Neural cell (in vitro differentiated cells): ENCODE measurements around the gene BMPR2. TPM values are rescaled to one million over a fixed set of nuclear protein-coding genes. Genes with fewer than 3 reads are reported as not detected.

Source experiments
- H2AFZ ChIP-seq: fragments of 200-600, 300-800 bp; sonication (generic), shearing (Covaris generic); 2 replicates; pipeline ENCODE4 v1.6.0; 2014; ENCODE audit warnings: low read depth, mild to moderate bottlenecking, antibody characterized with exemption, low read length, moderate library complexity
- H3F3A ChIP-seq: fragments of 200-600 bp; shearing (Covaris generic); 2 replicates; pipeline ENCODE4 v1.6.1; 2016; ENCODE audit warnings: mild to moderate bottlenecking, moderate library complexity, mixed read lengths, antibody characterized with exemption, low read length; ENCODE audit not compliant: insufficient read depth, poor library complexity, severe bottlenecking
- H3K27ac ChIP-seq: fragments of 200-600, 300-800 bp; sonication (generic), shearing (Covaris generic); 2 replicates; pipeline ENCODE4 v1.5.1; 2014; ENCODE audit warnings: mild to moderate bottlenecking, low read length, moderate library complexity
- H3K27me3 ChIP-seq: fragments of 300-800, 200-600 bp; sonication (generic), shearing (Covaris generic); 2 replicates; pipeline ENCODE4 v1.6.0; 2014; ENCODE audit warnings: mild to moderate bottlenecking, low read depth, low read length, moderate library complexity; ENCODE audit not compliant: insufficient read depth
- H3K36me3 ChIP-seq: fragments of 300-800, 200-600 bp; sonication (generic), shearing (Covaris generic); 2 replicates; pipeline ENCODE4 v1.5.1; 2014; ENCODE audit warnings: mild to moderate bottlenecking, antibody characterized with exemption, low read length, moderate library complexity; ENCODE audit not compliant: insufficient read depth
- H3K4me2 ChIP-seq: fragments of 300-800, 200-600 bp; sonication (generic), shearing (Covaris generic); 2 replicates; pipeline ENCODE4 v1.6.0; 2014; ENCODE audit warnings: mild to moderate bottlenecking, low read length
- H3K4me3 ChIP-seq: fragments of 300-800, 200-600 bp; sonication (generic), shearing (Covaris generic); 2 replicates; pipeline ENCODE4 v1.5.1; 2014; ENCODE audit warnings: mild to moderate bottlenecking, low read length, moderate library complexity
- H3K79me2 ChIP-seq: fragments of 200-600 bp; shearing (Covaris generic); replicated peaks from 2 replicates; pipeline ENCODE4 v1.6.0; 2014; ENCODE audit warnings: mild to moderate bottlenecking, low read length, moderate library complexity; ENCODE audit not compliant: insufficient read depth
- H3K9ac ChIP-seq: fragments of 300-800, 200-600 bp; sonication (generic), shearing (Covaris generic); 2 replicates; pipeline ENCODE4 v1.6.1; 2016; ENCODE audit warnings: mild to moderate bottlenecking, low read length, mixed read lengths
- H3K9me2 ChIP-seq: fragments of 200-600 bp; shearing (Covaris generic); 2 replicates; pipeline ENCODE4 v1.6.1; 2016; ENCODE audit warnings: mild to moderate bottlenecking, low read length, mixed read lengths; ENCODE audit not compliant: insufficient read depth
- H3K9me3 ChIP-seq: fragments of 200-600, 300-800 bp; sonication (generic), shearing (Covaris generic); 2 replicates; pipeline ENCODE4 v1.6.1; 2016; ENCODE audit warnings: mild to moderate bottlenecking, mixed run types, low read length, moderate library complexity, mixed read lengths
- H4K20me1 ChIP-seq: fragments of 200-600 bp; shearing (Covaris generic); 2 replicates; pipeline ENCODE4 v1.6.1; 2016; ENCODE audit warnings: mild to moderate bottlenecking, mixed run types; ENCODE audit not compliant: insufficient read depth
- CTCF ChIP-seq: fragments of 450-650 bp; IDR thresholded peaks from 2 replicates; pipeline ENCODE4 v1.5.1; 2014; ENCODE audit warnings: antibody characterized with exemption, mild to moderate bottlenecking, moderate library complexity; ENCODE audit not compliant: poor library complexity, severe bottlenecking
- EP300 ChIP-seq: fragments of 450-650 bp; conservative IDR thresholded peaks from 2 replicates; pipeline ENCODE4 v1.6.1; 2014; ENCODE audit warnings: antibody characterized with exemption, mild to moderate bottlenecking, moderate library complexity; ENCODE audit not compliant: poor library complexity, severe bottlenecking
- EZH2 ChIP-seq: fragments of 200-600, 300-800 bp; shearing (Covaris generic), sonication (generic); IDR thresholded peaks from 2 replicates; pipeline ENCODE4 v1.6.1; 2014; ENCODE audit warnings: antibody characterized with exemption, low read length, borderline replicate concordance, mild to moderate bottlenecking; ENCODE audit not compliant: insufficient read depth, poor library complexity, severe bottlenecking
- MXI1 ChIP-seq: fragments of 450-650 bp; conservative IDR thresholded peaks from 2 replicates; pipeline ENCODE4 v1.6.1; 2014; ENCODE audit warnings: antibody characterized with exemption, mild to moderate bottlenecking; ENCODE audit not compliant: poor library complexity, severe bottlenecking
- POLR2AphosphoS5 ChIP-seq: IDR thresholded peaks from 2 replicates; pipeline ENCODE4 v1.6.1; 2012
- RAD21 ChIP-seq: fragments of 450-650 bp; conservative IDR thresholded peaks from 2 replicates; pipeline ENCODE4 v1.6.1; 2014; ENCODE audit warnings: antibody characterized with exemption, mild to moderate bottlenecking, moderate library complexity
- SMC3 ChIP-seq: fragments of 450-650 bp; conservative IDR thresholded peaks from 2 replicates; pipeline ENCODE4 v1.6.1; 2014; ENCODE audit warnings: antibody characterized with exemption, mild to moderate bottlenecking, moderate library complexity; ENCODE audit not compliant: poor library complexity
- TAF1 ChIP-seq: IDR thresholded peaks from 2 replicates; pipeline ENCODE4 v1.6.1; 2012; ENCODE audit warnings: low read depth
- polyA plus RNA-seq: library from polyadenylated mRNA; depleted of rRNA; stranded (reverse); fragments of >200 nt; gene quantifications from 2 replicates; pipeline ENCODE4 v1.2.3, GENCODE V29; 2014
- TF ChIP-seq, protein P1 (sequence below): IDR thresholded peaks from 2 replicates; pipeline ENCODE4 v1.6.1; 2012; ENCODE audit warnings: borderline replicate concordance

Gene BMPR2
- polyA plus RNA-seq, 1 donor from 2014 or later: 18.4 TPM

GRCh38 chr2:202519453-202519852 is 143.3 kb downstream of the BMPR2 start:
- Histone ChIP-seq H3K36me3 (peaks cover 13% of the 10 kb centered on the region), H3K9me2 (no peaks in the 10 kb centered on the region), H3K4me2 (no peak overlapping the region), H3K4me3 (no peak overlapping the region), H3F3A (no peaks in the 10 kb centered on the region), H2AFZ (no peak overlapping the region), H3K79me2 (no peaks in the 10 kb centered on the region), H3K27me3 (no peaks in the 10 kb centered on the region), H4K20me1 (no peaks in the 10 kb centered on the region), H3K27ac (no peak overlapping the region), H3K9ac (no peak overlapping the region), H3K9me3 (no peaks in the 10 kb centered on the region)
- TF ChIP-seq POLR2AphosphoS5: no peak
- TF ChIP-seq SMC3: no peak
- TF ChIP-seq, protein P1, sequence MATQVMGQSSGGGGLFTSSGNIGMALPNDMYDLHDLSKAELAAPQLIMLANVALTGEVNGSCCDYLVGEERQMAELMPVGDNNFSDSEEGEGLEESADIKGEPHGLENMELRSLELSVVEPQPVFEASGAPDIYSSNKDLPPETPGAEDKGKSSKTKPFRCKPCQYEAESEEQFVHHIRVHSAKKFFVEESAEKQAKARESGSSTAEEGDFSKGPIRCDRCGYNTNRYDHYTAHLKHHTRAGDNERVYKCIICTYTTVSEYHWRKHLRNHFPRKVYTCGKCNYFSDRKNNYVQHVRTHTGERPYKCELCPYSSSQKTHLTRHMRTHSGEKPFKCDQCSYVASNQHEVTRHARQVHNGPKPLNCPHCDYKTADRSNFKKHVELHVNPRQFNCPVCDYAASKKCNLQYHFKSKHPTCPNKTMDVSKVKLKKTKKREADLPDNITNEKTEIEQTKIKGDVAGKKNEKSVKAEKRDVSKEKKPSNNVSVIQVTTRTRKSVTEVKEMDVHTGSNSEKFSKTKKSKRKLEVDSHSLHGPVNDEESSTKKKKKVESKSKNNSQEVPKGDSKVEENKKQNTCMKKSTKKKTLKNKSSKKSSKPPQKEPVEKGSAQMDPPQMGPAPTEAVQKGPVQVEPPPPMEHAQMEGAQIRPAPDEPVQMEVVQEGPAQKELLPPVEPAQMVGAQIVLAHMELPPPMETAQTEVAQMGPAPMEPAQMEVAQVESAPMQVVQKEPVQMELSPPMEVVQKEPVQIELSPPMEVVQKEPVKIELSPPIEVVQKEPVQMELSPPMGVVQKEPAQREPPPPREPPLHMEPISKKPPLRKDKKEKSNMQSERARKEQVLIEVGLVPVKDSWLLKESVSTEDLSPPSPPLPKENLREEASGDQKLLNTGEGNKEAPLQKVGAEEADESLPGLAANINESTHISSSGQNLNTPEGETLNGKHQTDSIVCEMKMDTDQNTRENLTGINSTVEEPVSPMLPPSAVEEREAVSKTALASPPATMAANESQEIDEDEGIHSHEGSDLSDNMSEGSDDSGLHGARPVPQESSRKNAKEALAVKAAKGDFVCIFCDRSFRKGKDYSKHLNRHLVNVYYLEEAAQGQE: no peak
- no peak for TF ChIP-seq EZH2
- no peak for TF ChIP-seq MXI1
- no peak for TF ChIP-seq RAD21
- TF ChIP-seq CTCF: no peak
- no peak for TF ChIP-seq EP300
- TF ChIP-seq TAF1: no peak

- no peaks in the 10 kb centered on the region for H3K9me2 ChIP-seq
- no peak overlapping the region for H3K9ac ChIP-seq
- H3K4me3 ChIP-seq: no peak overlapping the region
- no peaks in the 10 kb centered on the region for H4K20me1 ChIP-seq
- H3K27ac ChIP-seq: no peak overlapping the region
- H3K4me2 ChIP-seq: no peak overlapping the region
- H3K79me2 ChIP-seq: no peaks in the 10 kb centered on the region
- no peak overlapping the region for H2AFZ ChIP-seq
- no peak for TF ChIP-seq EZH2
- TF ChIP-seq CTCF: no peak
- TF ChIP-seq POLR2AphosphoS5: no peak
- TF ChIP-seq TAF1: no peak
- TF ChIP-seq, protein P1: no peak
- TF ChIP-seq EP300: no peak
- no peak for TF ChIP-seq RAD21
- no peak for TF ChIP-seq SMC3
- no peak for TF ChIP-seq MXI1
- peaks cover 13% of the 10 kb centered on the region for H3K36me3 ChIP-seq
- H3K9me3 ChIP-seq: no peaks in the 10 kb centered on the region
- no peaks in the 10 kb centered on the region for H3F3A ChIP-seq
- no peaks in the 10 kb centered on the region for H3K27me3 ChIP-seq
Observed at GRCh38 chr2:202521470-202521869, 145.3 kb downstream of the BMPR2 start.
